ENCODE results near the gene ERRFI1. TPM values are rescaled to one million over a fixed set of nuclear protein-coding genes. Genes with fewer than 3 reads are reported as not detected.

ERRFI1 gene
- total and polyA plus RNA-seq, 2 of the 8 experiments (the other 6 are each of a cell fraction or from before 2014, with no cell fraction given), result 23.4 to 46.1 TPM

DNA sequence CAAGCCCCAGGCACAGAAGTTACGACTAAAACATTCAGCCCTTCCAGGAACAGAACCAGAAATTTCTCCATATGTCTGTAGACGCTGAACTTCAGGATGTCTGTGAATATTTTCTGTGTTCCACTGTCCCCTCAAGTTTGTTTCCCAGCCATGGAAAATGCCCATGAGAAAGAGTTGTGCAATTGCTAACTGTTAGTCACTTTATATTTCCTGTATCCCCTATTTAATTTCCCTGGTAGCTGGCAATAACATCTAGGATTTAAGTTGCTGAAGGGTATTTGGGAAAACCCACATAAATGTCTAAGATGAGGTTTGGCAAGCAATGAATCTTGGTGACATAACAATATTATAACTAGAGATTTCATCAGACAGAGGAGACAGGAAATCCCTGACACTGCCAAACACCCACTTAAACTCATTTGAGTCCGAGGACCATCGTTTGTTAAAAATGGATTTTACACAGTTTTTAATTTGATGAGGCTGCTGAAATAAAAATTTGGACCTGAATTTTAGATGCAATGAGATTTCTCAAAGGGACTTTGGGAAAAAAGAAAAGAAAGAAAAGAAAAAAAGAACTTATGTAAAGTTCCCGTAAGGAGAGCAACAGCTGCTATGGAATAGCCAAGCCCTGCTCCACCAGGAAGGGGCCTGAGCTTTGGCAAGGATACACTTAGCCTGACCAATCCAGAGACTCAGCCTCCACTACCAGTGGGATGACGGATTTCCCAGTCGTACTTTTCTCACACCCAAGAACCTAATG is 21.8 kb upstream of the ERRFI1 start:
- no peak overlapping the region for H2BK20ac ChIP-seq (ENCODE audit: low read length)
- H3K4me1 ChIP-seq (replicated peaks in 1 of 4; ENCODE audit: control insufficient read depth in 3 of 4, insufficient read depth in 4 of 4, low read length in 3 of 4), result no peaks in the 10 kb centered on the region
- no peak overlapping the region for H4K8ac ChIP-seq (ENCODE audit: extremely low read depth, insufficient read depth, low read length)
- H3K27me3 ChIP-seq (replicated peaks in 1 of 4; ENCODE audit: control insufficient read depth in 3 of 4, extremely low read depth in 1 of 4, insufficient read depth in 3 of 4, low read length in 3 of 4), result no peaks in the 10 kb centered on the region
- FAIRE-seq, result no peak
- H3K14ac ChIP-seq (ENCODE audit: insufficient read length), result no peak overlapping the region
- H4K5ac ChIP-seq (ENCODE audit: insufficient read length, low read depth, low read length), result no peak overlapping the region
- no peaks in the 10 kb centered on the region for H3K79me2 ChIP-seq (ENCODE audit: control insufficient read depth in 1 of 2, insufficient read depth in 2 of 2, low read length in 2 of 2)
- no peak overlapping the region for H2BK15ac ChIP-seq (ENCODE audit: low read length)
- no peak overlapping the region for H3K56ac ChIP-seq (replicated peaks; ENCODE audit: insufficient read length, low read depth, low read length)
- DNase-seq (ENCODE audit: low read depth in 1 of 2, low spot score in 2 of 2), result no peak
- no peak overlapping the region for H2AK5ac ChIP-seq (ENCODE audit: low read depth, low read length)
- H2BK5ac ChIP-seq (ENCODE audit: low read depth, low read length), result no peak overlapping the region
- no peaks in the 10 kb centered on the region for H3K36me3 ChIP-seq (ENCODE audit: control insufficient read depth in 2 of 4, insufficient read depth in 4 of 4, low read length in 3 of 4)
- no peak overlapping the region for H4K91ac ChIP-seq (replicated peaks; ENCODE audit: insufficient read length, low read length)
- CTCF ChIA-PET (ENCODE audit: partially characterized antibody), result no interaction called here
- 0 out of 4 replicates have a peak, but pooled peaks cover under 1 to 1% of the 10 kb centered on the region in 2 experiments for H3K9me3 ChIP-seq (ENCODE audit: insufficient read depth in 2 of 2, low read depth in 1 of 2, low read length in 1 of 2)
- WGBS, 2 experiments (ENCODE audit: extremely low coverage in 1 of 2, insufficient coverage in 1 of 2, insufficient read length in 1 of 2, insufficient replicate concordance in 2 of 2, low coverage in 1 of 2, low lambda C conversion rate in 2 of 2, missing lambda C conversion rate in 1 of 2), result 96% methylated on average over 7 of the region's 7 CpGs; no CpG with 5 or more reads in 1 of the 2 experiments
- no peak overlapping the region for H3K27ac ChIP-seq (ENCODE audit: low read depth, low read length)
- H2BK12ac ChIP-seq (ENCODE audit: low read depth, low read length), result no peak overlapping the region
- H3K9ac ChIP-seq (replicated peaks in 1 of 4; ENCODE audit: extremely low read depth in 1 of 4, low read depth in 3 of 4, low read length in 3 of 4), result no peak overlapping the region
- no peaks in the 10 kb centered on the region for H3K23me2 ChIP-seq (ENCODE audit: low read depth, low read length)
- POLR2A ChIA-PET (ENCODE audit: partially characterized antibody), result no interaction called here
- no peak for TF ChIP-seq JUND (IDR thresholded peaks at IDR 0.05; ENCODE audit: low read length)
- TF ChIP-seq ZNF274 (IDR thresholded peaks at IDR 0.05; ENCODE audit: borderline replicate concordance, extremely low read depth, low read length), result no peak
- TF ChIP-seq, protein P1, sequence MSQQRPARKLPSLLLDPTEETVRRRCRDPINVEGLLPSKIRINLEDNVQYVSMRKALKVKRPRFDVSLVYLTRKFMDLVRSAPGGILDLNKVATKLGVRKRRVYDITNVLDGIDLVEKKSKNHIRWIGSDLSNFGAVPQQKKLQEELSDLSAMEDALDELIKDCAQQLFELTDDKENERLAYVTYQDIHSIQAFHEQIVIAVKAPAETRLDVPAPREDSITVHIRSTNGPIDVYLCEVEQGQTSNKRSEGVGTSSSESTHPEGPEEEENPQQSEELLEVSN (IDR thresholded peaks at IDR 0.05), result no peak
- TF ChIP-seq RXRA (IDR thresholded peaks at IDR 0.05; ENCODE audit: insufficient read depth, low read depth, low read length), result no peak
- H3K79me1 ChIP-seq (ENCODE audit: low read depth, low read length), result no peaks in the 10 kb centered on the region
- no peak overlapping the region for H3K4me2 ChIP-seq (ENCODE audit: insufficient read depth in 1 of 2, low read depth in 2 of 2, low read length in 2 of 2)
- no peak overlapping the region for H2AFZ ChIP-seq (ENCODE audit: low read length)
- H3K23ac ChIP-seq (ENCODE audit: insufficient read length), result no peak overlapping the region
- H3K4me3 ChIP-seq (ENCODE audit: extremely low read depth in 1 of 4, insufficient read depth in 2 of 4, low read depth in 3 of 4, low read length in 4 of 4), result no peak overlapping the region
- no peaks in the 10 kb centered on the region for H4K20me1 ChIP-seq (replicated peaks in 1 of 2; ENCODE audit: control insufficient read depth in 1 of 2, insufficient read depth in 2 of 2, low read length in 2 of 2)
- H3K4ac ChIP-seq (replicated peaks; ENCODE audit: insufficient read length, low read depth, low read length), result no peak overlapping the region
- H2BK120ac ChIP-seq (replicated peaks; ENCODE audit: low read depth, low read length), result no peak overlapping the region
- H3K18ac ChIP-seq (ENCODE audit: extremely low read depth, low read length), result no peak overlapping the region

All from H1 (cell line).